ENCODE data around the gene SLC66A2.

- TF ChIP-seq, protein P1, sequence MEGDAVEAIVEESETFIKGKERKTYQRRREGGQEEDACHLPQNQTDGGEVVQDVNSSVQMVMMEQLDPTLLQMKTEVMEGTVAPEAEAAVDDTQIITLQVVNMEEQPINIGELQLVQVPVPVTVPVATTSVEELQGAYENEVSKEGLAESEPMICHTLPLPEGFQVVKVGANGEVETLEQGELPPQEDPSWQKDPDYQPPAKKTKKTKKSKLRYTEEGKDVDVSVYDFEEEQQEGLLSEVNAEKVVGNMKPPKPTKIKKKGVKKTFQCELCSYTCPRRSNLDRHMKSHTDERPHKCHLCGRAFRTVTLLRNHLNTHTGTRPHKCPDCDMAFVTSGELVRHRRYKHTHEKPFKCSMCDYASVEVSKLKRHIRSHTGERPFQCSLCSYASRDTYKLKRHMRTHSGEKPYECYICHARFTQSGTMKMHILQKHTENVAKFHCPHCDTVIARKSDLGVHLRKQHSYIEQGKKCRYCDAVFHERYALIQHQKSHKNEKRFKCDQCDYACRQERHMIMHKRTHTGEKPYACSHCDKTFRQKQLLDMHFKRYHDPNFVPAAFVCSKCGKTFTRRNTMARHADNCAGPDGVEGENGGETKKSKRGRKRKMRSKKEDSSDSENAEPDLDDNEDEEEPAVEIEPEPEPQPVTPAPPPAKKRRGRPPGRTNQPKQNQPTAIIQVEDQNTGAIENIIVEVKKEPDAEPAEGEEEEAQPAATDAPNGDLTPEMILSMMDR (IDR thresholded peaks at IDR 0.05): no peak
- TF ChIP-seq POLR2A (IDR thresholded peaks at IDR 0.05): peak in 1 of 3 donors; percentile 21
Measured at GRCh38 chr18:79951545-79952455, at the start of gene SLC66A2.
